H1 (cell line): ENCODE measurements around the gene PEX12. TPM values are rescaled to one million over a fixed set of nuclear protein-coding genes. Genes with fewer than 3 reads are reported as not detected.

ENCODE experiments used
- CTCF ChIA-PET: fragments of 300-600 bp; sonication (Branson Sonifier 250); formaldehyde crosslinking; loops from one replicate; lab custom pipeline; 2021; ENCODE audit not compliant: partially characterized antibody; lab: Charles Lee
- POLR2A ChIA-PET: fragments of 300-600 bp; sonication (Branson Sonifier 250); formaldehyde crosslinking; loops from one replicate; lab custom pipeline; 2021; ENCODE audit warnings: inconsistent platforms; ENCODE audit not compliant: partially characterized antibody; lab: Charles Lee
- DNase-seq, 2 experiments: peaks; one replicate each; pipeline versions ENCODE4 v3.0.0 to v3.0.0-alpha.2; 2010 to 2022; ENCODE audit warnings: low spot score in 2 of 2, low read depth in 1 of 2, mixed read lengths in 1 of 2
- FAIRE-seq: peaks from 2 replicates; lab custom pipeline; 2011; peaks lifted over from hg19 to GRCh38; lab: Jason Lieb, UNC
- H2AFZ ChIP-seq: 2 replicates; pipeline ENCODE4 v1.8.1; 2012; ENCODE audit warnings: low read length, inconsistent platforms
- H2AK5ac ChIP-seq: 2 replicates; pipeline ENCODE4 v1.6.1; 2013; ENCODE audit warnings: low read depth, low read length
- H2BK120ac ChIP-seq: replicated peaks from 2 replicates; pipeline ENCODE3; 2013; ENCODE audit warnings: low read depth, low read length, inconsistent platforms
- H2BK12ac ChIP-seq: 2 replicates; pipeline ENCODE4 v1.6.1; 2013; ENCODE audit warnings: low read depth, low read length
- H2BK15ac ChIP-seq: 2 replicates; pipeline ENCODE4 v1.6.1; 2013; ENCODE audit warnings: low read length
- H2BK20ac ChIP-seq: 2 replicates; pipeline ENCODE4 v1.6.1; 2013; ENCODE audit warnings: low read length
- H2BK5ac ChIP-seq: 2 replicates; pipeline ENCODE4 v1.6.1; 2013; ENCODE audit warnings: low read depth, low read length
- H3K14ac ChIP-seq: 2 replicates; pipeline ENCODE4 v1.6.1; 2013; ENCODE audit warnings: inconsistent platforms; ENCODE audit not compliant: insufficient read length
- H3K18ac ChIP-seq: 2 replicates; pipeline ENCODE4 v1.6.1; 2013; ENCODE audit warnings: low read length; ENCODE audit errors: extremely low read depth
- H3K23ac ChIP-seq: 2 replicates; pipeline ENCODE4 v1.6.1; 2013; ENCODE audit warnings: inconsistent platforms; ENCODE audit not compliant: insufficient read length
- H3K23me2 ChIP-seq: 2 replicates; pipeline ENCODE4 v1.6.1; 2013; ENCODE audit warnings: low read depth, low read length
- H3K27ac ChIP-seq: 2 replicates; pipeline ENCODE4 v1.6.1; 2011; ENCODE audit warnings: low read depth, low read length, inconsistent platforms
- H3K27me3 ChIP-seq, 4 experiments: replicated peaks in 1 of 4; 1 replicate in 1 of 4; 2 replicates in 3 of 4; pipeline versions ENCODE4 v1.6.1 to v1.8.1; 2011 to 2013; ENCODE audit warnings: low read length in 3 of 4, mild to moderate bottlenecking in 3 of 4, inconsistent platforms in 2 of 4, mixed read lengths in 2 of 4, moderate library complexity in 1 of 4; ENCODE audit not compliant: control insufficient read depth in 3 of 4, insufficient read depth in 3 of 4; ENCODE audit errors: extremely low read depth in 1 of 4
- H3K36me3 ChIP-seq, 4 experiments: 2 replicates each; pipeline versions ENCODE4 v1.6.1 to v1.8.1; 2011 to 2013; ENCODE audit warnings: mild to moderate bottlenecking in 4 of 4, low read length in 3 of 4, moderate library complexity in 2 of 4, control low read depth in 1 of 4, inconsistent platforms in 1 of 4; ENCODE audit not compliant: insufficient read depth in 4 of 4, control insufficient read depth in 2 of 4
- H3K4ac ChIP-seq: replicated peaks from 2 replicates; pipeline ENCODE3; 2013; ENCODE audit warnings: low read length, low read depth, mixed read lengths, inconsistent platforms; ENCODE audit not compliant: insufficient read length
- H3K4me1 ChIP-seq, 4 experiments: replicated peaks in 1 of 4; 1 replicate in 1 of 4; 2 replicates in 3 of 4; pipeline versions ENCODE4 v1.6.1 to v1.8.1; 2011 to 2013; ENCODE audit warnings: low read length in 3 of 4, inconsistent platforms in 2 of 4, mixed read lengths in 1 of 4; ENCODE audit not compliant: insufficient read depth in 4 of 4, control insufficient read depth in 3 of 4
- H3K4me2 ChIP-seq, 2 experiments: 2 replicates each; pipeline versions ENCODE4 v1.6.1 to v1.8.1; 2011 to 2013; ENCODE audit warnings: low read depth in 2 of 2, low read length in 2 of 2, control low read depth in 1 of 2, inconsistent platforms in 1 of 2, mild to moderate bottlenecking in 1 of 2; ENCODE audit not compliant: insufficient read depth in 1 of 2
- H3K4me3 ChIP-seq, 4 experiments: fragments of 200-600, 300-600 bp in 1 of 4; sonication (generic), shearing (Covaris generic), sonication (Bioruptor Twin) in 1 of 4; 2 replicates each; pipeline versions ENCODE4 v1.5.1 to v1.8.1; 2011 to 2016; ENCODE audit warnings: low read length in 4 of 4, low read depth in 3 of 4, control low read depth in 2 of 4, inconsistent platforms in 2 of 4, mild to moderate bottlenecking in 2 of 4, mixed read lengths in 1 of 4, moderate library complexity in 1 of 4; ENCODE audit not compliant: insufficient read depth in 2 of 4; ENCODE audit errors: extremely low read depth in 1 of 4
- H3K56ac ChIP-seq: replicated peaks from 2 replicates; pipeline ENCODE3; 2013; ENCODE audit warnings: low read depth, mild to moderate bottlenecking, mixed read lengths, low read length, inconsistent platforms; ENCODE audit not compliant: insufficient read length
- H3K79me1 ChIP-seq: 2 replicates; pipeline ENCODE4 v1.6.1; 2013; ENCODE audit warnings: low read depth, low read length, control low read depth
- H3K79me2 ChIP-seq, 2 experiments: 2 replicates each; pipeline versions ENCODE4 v1.6.1 to v1.8.1; 2012 to 2013; ENCODE audit warnings: low read length in 2 of 2, mild to moderate bottlenecking in 2 of 2, inconsistent platforms in 1 of 2; ENCODE audit not compliant: insufficient read depth in 2 of 2, control insufficient read depth in 1 of 2
- H3K9ac ChIP-seq, 4 experiments: replicated peaks in 1 of 4; 1 replicate in 1 of 4; 2 replicates in 3 of 4; pipeline versions ENCODE4 v1.6.1 to v1.8.1; 2011 to 2013; ENCODE audit warnings: low read depth in 3 of 4, low read length in 3 of 4, control low read depth in 2 of 4, mild to moderate bottlenecking in 2 of 4, moderate library complexity in 2 of 4, inconsistent platforms in 1 of 4; ENCODE audit errors: extremely low read depth in 1 of 4
- H3K9me3 ChIP-seq, 2 experiments: 2 replicates each; pipeline versions ENCODE4 v1.6.1 to v1.8.1; 2012 to 2013; ENCODE audit warnings: mild to moderate bottlenecking in 2 of 2, moderate library complexity in 2 of 2, control low read depth in 1 of 2, inconsistent platforms in 1 of 2, low read depth in 1 of 2, low read length in 1 of 2, mixed read lengths in 1 of 2; ENCODE audit not compliant: insufficient read depth in 2 of 2
- H4K20me1 ChIP-seq, 2 experiments: replicated peaks in 1 of 2; 2 replicates each; pipeline versions ENCODE3 to v1.8.1; 2011 to 2013; ENCODE audit warnings: inconsistent platforms in 2 of 2, low read length in 2 of 2, mild to moderate bottlenecking in 1 of 2; ENCODE audit not compliant: insufficient read depth in 2 of 2, control insufficient read depth in 1 of 2
- H4K5ac ChIP-seq: 2 replicates; pipeline ENCODE4 v1.6.1; 2013; ENCODE audit warnings: low read length, low read depth, mixed read lengths, inconsistent platforms; ENCODE audit not compliant: insufficient read length
- H4K8ac ChIP-seq: 2 replicates; pipeline ENCODE4 v1.8.0; 2013; ENCODE audit warnings: mild to moderate bottlenecking, moderate library complexity, low read length, inconsistent platforms; ENCODE audit not compliant: insufficient read depth; ENCODE audit errors: extremely low read depth
- H4K91ac ChIP-seq: replicated peaks from 2 replicates; pipeline ENCODE3; 2013; ENCODE audit warnings: low read length, mixed read lengths, inconsistent platforms; ENCODE audit not compliant: insufficient read length
- ASH2L ChIP-seq: fragments of 200-600, 300-600 bp; sonication (generic); IDR thresholded peaks from one replicate; pipeline ENCODE4 v1.7.1; 2017; ENCODE audit warnings: low read length
- CBX5 ChIP-seq: fragments of 300-800, 300-1000 bp; sonication (generic); IDR thresholded peaks from 2 replicates; pipeline ENCODE4 v1.7.1; 2016; ENCODE audit warnings: antibody characterized with exemption, low read length, low read depth
- CHD1 ChIP-seq: IDR thresholded peaks from 2 replicates; pipeline ENCODE4 v1.6.1; 2012; ENCODE audit warnings: low read depth, low read length, improper control_type of control experiment
- CTBP2 ChIP-seq: IDR thresholded peaks from 2 replicates; pipeline ENCODE4 v1.7.0; 2011; ENCODE audit warnings: borderline replicate concordance, mild to moderate bottlenecking, moderate library complexity, mixed read lengths, low read length; ENCODE audit not compliant: insufficient read depth, insufficient read length
- EGR1 ChIP-seq: IDR thresholded peaks from 2 replicates; pipeline ENCODE4 v1.6.1; 2011; ENCODE audit warnings: low read depth, low read length, borderline replicate concordance
- FOSL1 ChIP-seq: IDR thresholded peaks from 2 replicates; pipeline ENCODE4 v1.6.1; 2011; ENCODE audit warnings: mild to moderate bottlenecking, low read depth, low read length, moderate library complexity; ENCODE audit not compliant: insufficient read depth
- POLR2AphosphoS5 ChIP-seq: IDR thresholded peaks from 2 replicates; pipeline ENCODE4 v1.6.1; 2011; ENCODE audit warnings: low read depth, low read length
- RXRA ChIP-seq: IDR thresholded peaks from 2 replicates; pipeline ENCODE4 v1.6.1; 2011; ENCODE audit warnings: low read depth, mild to moderate bottlenecking, low read length, moderate library complexity; ENCODE audit not compliant: insufficient read depth
- SIRT6 ChIP-seq: IDR thresholded peaks from one replicate; pipeline ENCODE4 v1.7.1; 2012; ENCODE audit warnings: low read length, inconsistent platforms
- SIX5 ChIP-seq: IDR thresholded peaks from 2 replicates; pipeline ENCODE4 v1.6.1; 2011; ENCODE audit warnings: mild to moderate bottlenecking, low read depth, low read length
- SP1 ChIP-seq: IDR thresholded peaks from 2 replicates; pipeline ENCODE4 v1.6.1; 2011; ENCODE audit warnings: low read depth, low read length
- SP2 ChIP-seq: IDR thresholded peaks from 2 replicates; pipeline ENCODE4 v1.6.1; 2012; ENCODE audit warnings: mild to moderate bottlenecking, low read length, inconsistent platforms
- TAF1 ChIP-seq: IDR thresholded peaks from 2 replicates; pipeline ENCODE4 v1.6.1; 2011; ENCODE audit warnings: mild to moderate bottlenecking, low read depth, low read length
- TBP ChIP-seq: IDR thresholded peaks from 2 replicates; pipeline ENCODE4 v1.6.1; 2011; ENCODE audit warnings: low read depth, low read length, improper control_type of control experiment
- TCF12 ChIP-seq: IDR thresholded peaks from 2 replicates; pipeline ENCODE4 v1.6.1; 2011; ENCODE audit warnings: low read depth, mild to moderate bottlenecking, low read length
- WGBS, 2 experiments: shearing (Covaris generic) in 1 of 2; methylation state at CpG; one replicate each; pipeline versions ENCODE4 v1.1.6 to v1.1.7; 2013 to 2015; ENCODE audit warnings: low lambda C conversion rate in 2 of 2, mixed read lengths in 2 of 2, inconsistent platforms in 1 of 2, low coverage in 1 of 2, missing lambda C conversion rate in 1 of 2; ENCODE audit not compliant: insufficient replicate concordance in 2 of 2, insufficient coverage in 1 of 2, insufficient read length in 1 of 2; ENCODE audit errors: extremely low coverage in 1 of 2, missing lambda C conversion rate in 1 of 2; 5-methylcytosine and 5-hydroxymethylcytosine counted together
- polyA plus RNA-seq, 7 experiments: library from polyadenylated mRNA; depleted of rRNA in 3 of 7; stranded (reverse) in 5 of 7; unstranded in 2 of 7; fragments of >200 nt in 5 of 7; fragments of 200-250 nt in 2 of 7; gene quantifications; 1 replicate in 5 of 7; 2 replicates in 1 of 7; 4 replicates in 1 of 7; pipeline versions ENCODE4 v1.2.1 to v1.2.3, GENCODE V29; 2011 to 2013; ENCODE audit warnings: missing spikeins in 2 of 7, mixed read lengths in 2 of 7
- total RNA-seq: library from RNA; stranded (reverse); fragmentation: NEBNext Ultra II Directional; extraction: Animal tissue kit (Norgen Biotek cat#: 25700); gene quantifications from 2 replicates; pipeline ENCODE4 v1.2.1, GENCODE V29; 2021

The PEX12 gene
- total and polyA plus RNA-seq, 2 of the 8 experiments (the other 6 are each of a cell fraction or from before 2014, with no cell fraction given): 3.0 to 5.9 TPM

- WGBS, 2 experiments: 90% methylated on average over 4 of the region's 4 CpGs; no CpG with 5 or more reads in 1 of the 2 experiments
- DNase-seq (no peak), FAIRE-seq (no peak)
- no peak overlapping the region for H4K91ac ChIP-seq
- no peaks in the 10 kb centered on the region for H3K23me2 ChIP-seq
- H2AK5ac ChIP-seq: no peak overlapping the region
- no peaks in the 10 kb centered on the region for H3K36me3 ChIP-seq
- H3K23ac ChIP-seq: no peak overlapping the region
- H2AFZ ChIP-seq: no peak overlapping the region
- H3K79me2 ChIP-seq: no peaks in the 10 kb centered on the region
- H3K4me3 ChIP-seq: no peak overlapping the region
- no peaks in the 10 kb centered on the region for H3K4me1 ChIP-seq
- no peak overlapping the region for H2BK15ac ChIP-seq
- no peak overlapping the region for H2BK120ac ChIP-seq
- H3K4ac ChIP-seq: no peak overlapping the region
- no peak overlapping the region for H2BK12ac ChIP-seq
- no peak overlapping the region for H4K5ac ChIP-seq
- H4K8ac ChIP-seq: no peak overlapping the region
- no peak overlapping the region for H3K56ac ChIP-seq
- no peak overlapping the region for H3K14ac ChIP-seq
- no peaks in the 10 kb centered on the region for H4K20me1 ChIP-seq
- H2BK20ac ChIP-seq: no peak overlapping the region
- CTCF ChIA-PET: interaction anchor here (0.6 to 1.7 kb wide), 8 partner anchors 14 to 243 kb away, joined by 3 to 6 read pairs (median 3); no protein-coding TSS in a partner anchor
- H3K9me3 ChIP-seq: no peaks in the 10 kb centered on the region
- H2BK5ac ChIP-seq: no peak overlapping the region
- no peak overlapping the region for H3K18ac ChIP-seq
- TF ChIP-seq TBP: no peak
- TF ChIP-seq TAF1: no peak
- TF ChIP-seq CTBP2: no peak
- no peak for TF ChIP-seq ASH2L
- TF ChIP-seq CHD1: no peak
- TF ChIP-seq SIRT6: no peak
- no peak for TF ChIP-seq TCF12
- no peak for TF ChIP-seq SIX5
- TF ChIP-seq FOSL1: no peak
- no peak for TF ChIP-seq CBX5
- TF ChIP-seq SP1: no peak
- no peak for TF ChIP-seq RXRA
- no peak for TF ChIP-seq POLR2AphosphoS5
- no peak for TF ChIP-seq EGR1
- no peak for TF ChIP-seq SP2
- TF ChIP-seq, all 59 proteins: peak for 0
- Histone ChIP-seq H3K4me2 (no peak overlapping the region), H3K9ac (no peak overlapping the region), H3K27me3 (no peaks in the 10 kb centered on the region; a peak in 2 of 7 replicates), H3K79me1 (no peaks in the 10 kb centered on the region), H3K27ac (no peak overlapping the region)
- POLR2A ChIA-PET: no interaction called here
Measured at GRCh38 chr17:35553310-35553709, 25.1 kb downstream of the PEX12 start.
